Measurements from ENCODE around the gene PLEKHO2. TPM values are rescaled to one million over a fixed set of nuclear protein-coding genes. Genes with fewer than 3 reads are reported as not detected.

The PLEKHO2 gene
- total and polyA plus RNA-seq, 10 of the 15 experiments (the other 5 are each of a cell fraction or from before 2014, with no cell fraction given) = 1.4 to 25.6 (median 20.5) TPM

DNA sequence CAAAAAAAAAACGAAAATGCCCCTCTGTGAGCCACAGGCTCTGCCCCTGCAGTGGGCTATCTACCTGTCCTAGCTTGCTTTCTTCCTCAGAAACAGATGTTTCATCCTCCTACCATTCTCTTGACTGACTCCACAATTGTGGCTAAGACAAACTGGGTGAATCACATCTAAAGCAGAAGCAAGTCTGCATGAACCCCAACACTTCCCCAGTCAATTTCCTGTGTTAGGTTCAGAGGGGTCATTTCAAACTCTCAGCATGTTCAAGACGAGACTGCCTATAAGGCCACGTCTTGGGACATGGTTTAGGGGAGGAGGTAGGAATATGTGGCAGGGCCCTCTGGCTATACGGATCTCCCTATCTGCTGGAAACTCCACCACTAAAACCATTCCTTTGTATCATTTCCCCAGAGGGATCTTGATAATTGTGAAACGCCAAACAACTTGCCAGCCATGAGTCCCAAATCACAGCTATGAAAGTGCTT, 41.4 kb downstream of the PLEKHO2 start:
- DNase-seq (ENCODE audit: low read depth, low spot score) = peak; percentile 83
- CTCF ChIA-PET = interaction anchor here (0.7 to 5.7 kb wide), 8 partner anchors 8 to 73 kb away, joined by 3 to 72 read pairs (median 6); no protein-coding TSS in a partner anchor
- no peaks in the 10 kb centered on the region for H3K79me2 ChIP-seq (ENCODE audit: control insufficient read depth, insufficient read depth, low read length)
- POLR2A ChIA-PET = interaction anchor here (0.5 to 5.3 kb wide), 13 partner anchors 10 to 536 kb away, joined by 3 to 136 read pairs (median 5); no protein-coding TSS in a partner anchor
- H3K27ac ChIP-seq (ENCODE audit: control insufficient read depth, insufficient read depth) = peak overlapping the region; percentile 85
- no peaks in the 10 kb centered on the region for H3K36me3 ChIP-seq (ENCODE audit: control insufficient read depth in 2 of 2, insufficient read depth in 2 of 2, low read length in 1 of 2)
- H2AFZ ChIP-seq (ENCODE audit: control insufficient read depth, low read depth, low read length) = peak overlapping the region; percentile 40
- RAD21 ChIA-PET (ENCODE audit: unreplicated experiment) = interaction anchor here (1.0 to 5.3 kb wide), 12 partner anchors 8 to 72 kb away, joined by 3 to 128 read pairs (median 6); partner anchors contain the start of gene PIF1
- no peaks in the 10 kb centered on the region for H3K9me3 ChIP-seq (replicated peaks; ENCODE audit: control insufficient read depth, insufficient read depth, low read length)
- peak overlapping the region; percentile 67 for H3K4me2 ChIP-seq (ENCODE audit: control insufficient read depth, insufficient read depth)
- no peak overlapping the region for H3K4me3 ChIP-seq
- intact Hi-C loops (cut with micrococcal nuclease; ENCODE audit: unreplicated experiment) (no loop called here), in situ Hi-C loops (cut with MboI) (loop anchor here (25.0 kb wide), 1 partner anchor 1396 kb away; no protein-coding TSS in a partner anchor)
- WGBS (ENCODE audit: insufficient coverage, insufficient replicate concordance, low lambda C conversion rate, missing lambda C conversion rate) = 2% methylated on average over 5 of the region's 5 CpGs
- H3K9ac ChIP-seq (ENCODE audit: control insufficient read depth, insufficient read depth, low read length) = peak overlapping the region; percentile 47
- BruUV-seq (replicated peaks) = TSS peak; percentile 79
- H3K4me1 ChIP-seq (ENCODE audit: control insufficient read depth, insufficient read depth, low read length) = peaks cover 30% of the 10 kb centered on the region
- no peaks in the 10 kb centered on the region for H4K20me1 ChIP-seq (ENCODE audit: control insufficient read depth, insufficient read depth)
- H3K27me3 ChIP-seq (replicated peaks in 1 of 2; ENCODE audit: control insufficient read depth in 2 of 2, insufficient read depth in 2 of 2, low read length in 1 of 2) = no peaks in the 10 kb centered on the region
- FAIRE-seq = peak; percentile 66
- SMC1A ChIA-PET (ENCODE audit: uncharacterized antibody, unreplicated experiment) = interaction anchor here (0.6 to 5.6 kb wide), 17 partner anchors 10 to 935 kb away, joined by 3 to 118 read pairs (median 4); partner anchors contain the start of gene TRIP4
- peak; percentile 83 for ATAC-seq
- TF ChIP-seq CHD2 (IDR thresholded peaks at IDR 0.05; ENCODE audit: borderline replicate concordance, low read depth, low read length) (no peak), BHLHE40 (IDR thresholded peaks at IDR 0.05; ENCODE audit: borderline replicate concordance in 1 of 2, low read depth in 2 of 2, low read length in 1 of 2) (no peak), FOXM1 (IDR thresholded peaks at IDR 0.05; ENCODE audit: low read depth, low read length) (no peak), TBL1XR1 (IDR thresholded peaks at IDR 0.05; ENCODE audit: low read depth, low read length) (no peak), USF1 (IDR thresholded peaks at IDR 0.05; ENCODE audit: borderline replicate concordance, extremely low read length, insufficient read depth, low read depth, low read length) (no peak), EP300 (IDR thresholded peaks at IDR 0.05; ENCODE audit: borderline replicate concordance in 1 of 2, control insufficient read depth in 1 of 2, low read depth in 2 of 2, low read length in 2 of 2) (no peak), SREBF1 (IDR thresholded peaks at IDR 0.05; ENCODE audit: low read length) (no peak), GATAD2B (conservative IDR thresholded peaks at IDR 0.05; ENCODE audit: low read depth) (no peak), WRNIP1 (IDR thresholded peaks at IDR 0.05; ENCODE audit: borderline replicate concordance, low read depth, low read length) (no peak), EZH2 (IDR thresholded peaks at IDR 0.05; ENCODE audit: borderline replicate concordance, control insufficient read depth, low read depth, low read length) (no peak), HDAC6 (IDR thresholded peaks at IDR 0.05; ENCODE audit: unreplicated experiment) (no peak), ZBED1 (IDR thresholded peaks at IDR 0.05; ENCODE audit: borderline replicate concordance) (no peak), SRF (IDR thresholded peaks at IDR 0.05; ENCODE audit: low read depth in 2 of 2, low read length in 2 of 2) (no peak), CHD1 (IDR thresholded peaks at IDR 0.05; ENCODE audit: low read depth, low read length) (no peak), RBBP5 (conservative IDR thresholded peaks at IDR 0.05) (no peak), GABPA (IDR thresholded peaks at IDR 0.05; ENCODE audit: low read depth) (no peak), SMAD5 (IDR thresholded peaks at IDR 0.05; ENCODE audit: low read depth) (no peak), SP1 (IDR thresholded peaks at IDR 0.05; ENCODE audit: low read depth, low read length) (no peak), RAD21 (IDR thresholded peaks at IDR 0.05; ENCODE audit: insufficient read depth, low read depth, low read length) (no peak), IRF3 (IDR thresholded peaks at IDR 0.05) (no peak)
- TF ChIP-seq, protein P1, sequence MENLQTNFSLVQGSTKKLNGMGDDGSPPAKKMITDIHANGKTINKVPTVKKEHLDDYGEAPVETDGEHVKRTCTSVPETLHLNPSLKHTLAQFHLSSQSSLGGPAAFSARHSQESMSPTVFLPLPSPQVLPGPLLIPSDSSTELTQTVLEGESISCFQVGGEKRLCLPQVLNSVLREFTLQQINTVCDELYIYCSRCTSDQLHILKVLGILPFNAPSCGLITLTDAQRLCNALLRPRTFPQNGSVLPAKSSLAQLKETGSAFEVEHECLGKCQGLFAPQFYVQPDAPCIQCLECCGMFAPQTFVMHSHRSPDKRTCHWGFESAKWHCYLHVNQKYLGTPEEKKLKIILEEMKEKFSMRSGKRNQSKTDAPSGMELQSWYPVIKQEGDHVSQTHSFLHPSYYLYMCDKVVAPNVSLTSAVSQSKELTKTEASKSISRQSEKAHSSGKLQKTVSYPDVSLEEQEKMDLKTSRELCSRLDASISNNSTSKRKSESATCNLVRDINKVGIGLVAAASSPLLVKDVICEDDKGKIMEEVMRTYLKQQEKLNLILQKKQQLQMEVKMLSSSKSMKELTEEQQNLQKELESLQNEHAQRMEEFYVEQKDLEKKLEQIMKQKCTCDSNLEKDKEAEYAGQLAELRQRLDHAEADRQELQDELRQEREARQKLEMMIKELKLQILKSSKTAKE (IDR thresholded peaks at IDR 0.05; ENCODE audit: low read depth, poor library complexity, severe bottlenecking) = peak; percentile 49
